ENCODE data around the gene CCDC14. TPM values are rescaled to one million over a fixed set of nuclear protein-coding genes. Genes with fewer than 3 reads are reported as not detected.
A peak's percentile ranks its signal among the peaks of the same experiment; 100 is the strongest.
"Not testable (repeated sequence)": the region's sequence is repeated elsewhere in the genome, so short reads cannot be mapped to it uniquely, and the experiment has no call there.

The CCDC14 gene
- total and polyA plus RNA-seq, 7 donors, result 3.5 to 7.3 (median 5.6) TPM

DNA sequence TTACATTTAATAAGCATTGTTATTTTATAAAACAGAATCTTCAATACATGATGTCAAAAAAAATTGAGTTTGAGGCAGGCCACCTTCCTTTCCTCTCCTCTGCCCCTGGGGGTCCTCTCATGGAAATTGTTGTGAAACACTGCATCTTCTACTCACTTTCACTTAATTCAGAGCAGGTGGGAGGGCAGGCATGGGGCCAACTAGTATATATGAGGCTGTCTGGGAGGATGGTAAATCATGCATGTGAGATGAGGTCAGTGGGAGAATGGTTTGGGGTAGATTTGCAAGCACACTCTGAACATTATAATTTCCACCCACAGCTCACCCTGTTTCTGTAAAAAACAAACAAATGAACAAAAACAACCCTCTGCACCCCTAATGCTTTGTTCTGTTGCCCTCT is 10.4 kb upstream of the CCDC14 start:
- DNase-seq, result no peak
- Histone ChIP-seq H3K36me3 (ENCODE audit: insufficient read depth in 1 of 2, low read depth in 1 of 2) (no peaks in the 10 kb centered on the region), H3K27ac (no peak overlapping the region), H3K27me3 (ENCODE audit: insufficient read depth in 3 of 3, low read length in 2 of 3) (peaks cover 0 to 3% (median 0%) of the 10 kb centered on the region in 3 donors), H3K4me1 (no peaks in the 10 kb centered on the region), H3K9me3 (no peaks in the 10 kb centered on the region), H3K4me3 (no peak overlapping the region)
- TF ChIP-seq, protein P1, sequence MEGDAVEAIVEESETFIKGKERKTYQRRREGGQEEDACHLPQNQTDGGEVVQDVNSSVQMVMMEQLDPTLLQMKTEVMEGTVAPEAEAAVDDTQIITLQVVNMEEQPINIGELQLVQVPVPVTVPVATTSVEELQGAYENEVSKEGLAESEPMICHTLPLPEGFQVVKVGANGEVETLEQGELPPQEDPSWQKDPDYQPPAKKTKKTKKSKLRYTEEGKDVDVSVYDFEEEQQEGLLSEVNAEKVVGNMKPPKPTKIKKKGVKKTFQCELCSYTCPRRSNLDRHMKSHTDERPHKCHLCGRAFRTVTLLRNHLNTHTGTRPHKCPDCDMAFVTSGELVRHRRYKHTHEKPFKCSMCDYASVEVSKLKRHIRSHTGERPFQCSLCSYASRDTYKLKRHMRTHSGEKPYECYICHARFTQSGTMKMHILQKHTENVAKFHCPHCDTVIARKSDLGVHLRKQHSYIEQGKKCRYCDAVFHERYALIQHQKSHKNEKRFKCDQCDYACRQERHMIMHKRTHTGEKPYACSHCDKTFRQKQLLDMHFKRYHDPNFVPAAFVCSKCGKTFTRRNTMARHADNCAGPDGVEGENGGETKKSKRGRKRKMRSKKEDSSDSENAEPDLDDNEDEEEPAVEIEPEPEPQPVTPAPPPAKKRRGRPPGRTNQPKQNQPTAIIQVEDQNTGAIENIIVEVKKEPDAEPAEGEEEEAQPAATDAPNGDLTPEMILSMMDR (IDR thresholded peaks at IDR 0.05), result no peak
- intact Hi-C loops (cut with DNase I), result no loop called here
- ATAC-seq, result no peak

GRCh38 chr3:123967260-123967659 is 6.2 kb upstream of the CCDC14 start:
- intact Hi-C loops (cut with DNase I), result not testable (repeated sequence)

DNA sequence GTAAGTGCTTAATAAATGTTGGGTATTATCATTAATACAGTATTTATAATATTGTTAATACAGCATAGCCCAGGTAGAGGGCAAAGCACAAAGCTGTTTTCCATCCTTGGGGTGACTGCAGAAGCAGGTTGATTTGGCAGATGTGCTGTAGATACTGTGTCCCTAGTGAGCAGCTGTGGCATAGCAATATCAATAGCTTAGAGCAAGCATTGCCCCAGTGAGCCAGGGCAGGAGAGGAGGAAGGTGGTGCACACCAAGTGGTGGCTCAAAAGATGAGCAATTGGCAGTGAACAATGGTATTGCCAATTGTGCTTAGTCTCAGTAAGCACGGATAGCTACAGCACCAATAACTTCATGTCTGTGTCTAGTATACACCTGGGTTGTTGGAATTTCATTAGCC is 5.8 kb upstream of the CCDC14 start:
- ATAC-seq; DNase-seq; H3K27me3 ChIP-seq (ENCODE audit: insufficient read depth in 3 of 3, low read length in 2 of 3); H3K9me3 ChIP-seq; H3K4me1 ChIP-seq; H3K4me3 ChIP-seq; H3K36me3 ChIP-seq (ENCODE audit: insufficient read depth in 1 of 2, low read depth in 1 of 2); intact Hi-C loops (cut with DNase I); H3K27ac ChIP-seq: not testable (repeated sequence)
- WGBS, 3 donors, result 17 to 43% (median 30%) methylated on average over 1 of the region's 1 CpG

More at GRCh38 chr3:123967260-123967659, 6.2 kb upstream of the CCDC14 start:
- not testable (repeated sequence) for ATAC-seq; H3K36me3 ChIP-seq (ENCODE audit: insufficient read depth in 1 of 2, low read depth in 1 of 2); H3K27me3 ChIP-seq (ENCODE audit: insufficient read depth in 3 of 3, low read length in 2 of 3); H3K27ac ChIP-seq; H3K9me3 ChIP-seq; DNase-seq; H3K4me1 ChIP-seq; H3K4me3 ChIP-seq
- WGBS, 3 donors, result 18 to 25% (median 22%) methylated on average over 2 of the region's 2 CpGs

DNA sequence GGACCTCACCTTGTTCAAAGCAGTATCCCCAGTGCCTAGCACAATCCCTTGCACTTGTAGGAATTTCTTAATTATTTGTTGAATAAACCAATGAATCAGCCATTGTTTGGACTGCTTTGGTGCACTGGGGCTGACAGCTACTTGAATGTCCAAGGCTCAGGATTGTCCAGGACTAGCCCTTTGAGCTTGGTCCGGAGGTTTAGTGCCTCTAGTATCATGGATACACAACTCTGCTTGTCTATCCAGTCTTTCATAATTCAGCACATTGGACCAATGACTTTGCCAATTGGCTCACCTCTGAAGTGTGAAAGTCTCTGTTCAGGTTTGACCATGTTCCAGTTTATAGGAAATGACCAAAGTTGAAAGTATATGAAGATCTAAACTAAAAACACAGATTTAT is 3.8 kb upstream of the CCDC14 start:
- H3K9me3 ChIP-seq; H3K27me3 ChIP-seq (ENCODE audit: insufficient read depth in 3 of 3, low read length in 2 of 3); H3K27ac ChIP-seq; intact Hi-C loops (cut with DNase I); DNase-seq; ATAC-seq; H3K4me1 ChIP-seq; H3K36me3 ChIP-seq (ENCODE audit: insufficient read depth in 1 of 2, low read depth in 1 of 2); H3K4me3 ChIP-seq: not testable (repeated sequence)
- 74 to 86% (median 81%) methylated on average over 1 of the region's 1 CpG for WGBS, 3 donors

GRCh38 chr3:123961508-123961856 is 453 bp upstream of the CCDC14 start:
- 5 to 7% (median 6%) methylated on average over 15 of the region's 15 CpGs for WGBS, 3 donors
- DNase-seq, result no peak

GRCh38 chr3:123953735-123954134 is 7.3 kb downstream of the CCDC14 start:
- H3K27me3 ChIP-seq (ENCODE audit: insufficient read depth in 3 of 3, low read length in 2 of 3), result no peaks in the 10 kb centered on the region
- intact Hi-C loops (cut with DNase I), result no loop called here
- no peak overlapping the region for H3K4me3 ChIP-seq
- no peak for DNase-seq
- no peaks in the 10 kb centered on the region for H3K4me1 ChIP-seq
- peaks cover 1 to 65% of the 10 kb centered on the region in 2 donors for H3K36me3 ChIP-seq (ENCODE audit: insufficient read depth in 1 of 2, low read depth in 1 of 2)
- 81 to 91% (median 82%) methylated on average over 4 of the region's 4 CpGs for WGBS, 3 donors
- no peaks in the 10 kb centered on the region for H3K9me3 ChIP-seq
- TF ChIP-seq, protein P1 (IDR thresholded peaks at IDR 0.05), result no peak
- no peak for ATAC-seq
- H3K27ac ChIP-seq, result no peak overlapping the region

More at GRCh38 chr3:123961508-123961856, 453 bp upstream of the CCDC14 start:
- H3K4me1 ChIP-seq, result peaks cover 4% of the 10 kb centered on the region
- intact Hi-C loops (cut with DNase I), result no loop called here
- H3K4me3 ChIP-seq, result peak overlapping the region; percentile 75
- no peaks in the 10 kb centered on the region for H3K9me3 ChIP-seq
- H3K36me3 ChIP-seq (ENCODE audit: insufficient read depth in 1 of 2, low read depth in 1 of 2), result peaks cover 0 to under 1% of the 10 kb centered on the region in 2 donors
- no peaks in the 10 kb centered on the region for H3K27me3 ChIP-seq (ENCODE audit: insufficient read depth in 3 of 3, low read length in 2 of 3)
- no peak for ATAC-seq
- H3K27ac ChIP-seq, result peak overlapping the region; percentile 66
- TF ChIP-seq, protein P1 (IDR thresholded peaks at IDR 0.05), result no peak
